ENCODE data around the gene LCOR.

The LCOR gene

DNA sequence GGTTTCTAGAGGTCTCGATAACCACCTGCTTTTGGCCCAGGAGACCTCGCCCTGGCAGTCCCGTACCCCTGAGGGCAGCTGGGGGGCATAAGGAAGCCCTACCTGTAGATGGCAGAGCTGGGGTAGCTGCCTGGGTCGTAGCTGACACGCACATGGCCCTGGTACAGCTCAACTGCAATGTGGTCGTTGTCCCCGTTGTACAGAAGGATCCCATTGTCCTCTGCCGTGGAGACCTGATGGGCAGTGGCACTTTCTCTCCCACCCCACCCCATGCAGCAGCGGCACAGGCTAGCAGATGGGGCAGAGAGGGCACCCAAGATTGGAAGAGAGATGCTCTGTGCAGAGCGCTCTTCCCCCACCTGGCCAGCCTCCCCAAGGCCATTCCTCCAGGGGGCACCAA is 172.5 kb downstream of the LCOR start:
- TF ChIP-seq RARB (CRISPR knock-in tag; IDR thresholded peaks at IDR 0.05): no peak
- TF ChIP-seq ZFP3 (CRISPR knock-in tag; IDR thresholded peaks at IDR 0.05): no peak
- no peak for TF ChIP-seq ZNF70 (CRISPR knock-in tag; IDR thresholded peaks at IDR 0.05)
- no peak for TF ChIP-seq TOX (CRISPR knock-in tag; IDR thresholded peaks at IDR 0.05; ENCODE audit: borderline replicate concordance)
- no peak for TF ChIP-seq ZFP30 (CRISPR knock-in tag; IDR thresholded peaks at IDR 0.05)
- TF ChIP-seq BACH2 (CRISPR knock-in tag; IDR thresholded peaks at IDR 0.05; ENCODE audit: borderline replicate concordance): no peak
- no peak for TF ChIP-seq PPARA (CRISPR knock-in tag; IDR thresholded peaks at IDR 0.05; ENCODE audit: borderline replicate concordance)
- TF ChIP-seq ESRRG (CRISPR knock-in tag; IDR thresholded peaks at IDR 0.05): no peak
- no peak for TF ChIP-seq ZC3H10 (CRISPR knock-in tag; IDR thresholded peaks at IDR 0.05)
- TF ChIP-seq, protein P1, sequence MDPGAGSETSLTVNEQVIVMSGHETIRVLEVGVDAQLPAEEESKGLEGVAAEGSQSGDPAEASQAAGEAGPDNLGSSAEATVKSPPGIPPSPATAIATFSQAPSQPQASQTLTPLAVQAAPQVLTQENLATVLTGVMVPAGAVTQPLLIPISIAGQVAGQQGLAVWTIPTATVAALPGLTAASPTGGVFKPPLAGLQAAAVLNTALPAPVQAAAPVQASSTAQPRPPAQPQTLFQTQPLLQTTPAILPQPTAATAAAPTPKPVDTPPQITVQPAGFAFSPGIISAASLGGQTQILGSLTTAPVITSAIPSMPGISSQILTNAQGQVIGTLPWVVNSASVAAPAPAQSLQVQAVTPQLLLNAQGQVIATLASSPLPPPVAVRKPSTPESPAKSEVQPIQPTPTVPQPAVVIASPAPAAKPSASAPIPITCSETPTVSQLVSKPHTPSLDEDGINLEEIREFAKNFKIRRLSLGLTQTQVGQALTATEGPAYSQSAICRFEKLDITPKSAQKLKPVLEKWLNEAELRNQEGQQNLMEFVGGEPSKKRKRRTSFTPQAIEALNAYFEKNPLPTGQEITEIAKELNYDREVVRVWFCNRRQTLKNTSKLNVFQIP (CRISPR knock-in tag; IDR thresholded peaks at IDR 0.05; ENCODE audit: borderline replicate concordance, low read depth): no peak
- TF ChIP-seq TCF4 (CRISPR knock-in tag; IDR thresholded peaks at IDR 0.05; ENCODE audit: borderline replicate concordance): no peak
- TF ChIP-seq CSDC2 (CRISPR knock-in tag; IDR thresholded peaks at IDR 0.05): no peak
- TF ChIP-seq SNAI2 (CRISPR knock-in tag; IDR thresholded peaks at IDR 0.05): no peak
- TF ChIP-seq, protein P2, sequence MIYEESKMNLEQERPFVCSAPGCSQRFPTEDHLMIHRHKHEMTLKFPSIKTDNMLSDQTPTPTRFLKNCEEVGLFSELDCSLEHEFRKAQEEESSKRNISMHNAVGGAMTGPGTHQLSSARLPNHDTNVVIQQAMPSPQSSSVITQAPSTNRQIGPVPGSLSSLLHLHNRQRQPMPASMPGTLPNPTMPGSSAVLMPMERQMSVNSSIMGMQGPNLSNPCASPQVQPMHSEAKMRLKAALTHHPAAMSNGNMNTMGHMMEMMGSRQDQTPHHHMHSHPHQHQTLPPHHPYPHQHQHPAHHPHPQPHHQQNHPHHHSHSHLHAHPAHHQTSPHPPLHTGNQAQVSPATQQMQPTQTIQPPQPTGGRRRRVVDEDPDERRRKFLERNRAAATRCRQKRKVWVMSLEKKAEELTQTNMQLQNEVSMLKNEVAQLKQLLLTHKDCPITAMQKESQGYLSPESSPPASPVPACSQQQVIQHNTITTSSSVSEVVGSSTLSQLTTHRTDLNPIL (CRISPR knock-in tag; IDR thresholded peaks at IDR 0.05; ENCODE audit: low read depth): no peak
- no peak for TF ChIP-seq ARNTL (CRISPR knock-in tag; IDR thresholded peaks at IDR 0.05; ENCODE audit: borderline replicate concordance, low read depth)
- TF ChIP-seq, protein P3, sequence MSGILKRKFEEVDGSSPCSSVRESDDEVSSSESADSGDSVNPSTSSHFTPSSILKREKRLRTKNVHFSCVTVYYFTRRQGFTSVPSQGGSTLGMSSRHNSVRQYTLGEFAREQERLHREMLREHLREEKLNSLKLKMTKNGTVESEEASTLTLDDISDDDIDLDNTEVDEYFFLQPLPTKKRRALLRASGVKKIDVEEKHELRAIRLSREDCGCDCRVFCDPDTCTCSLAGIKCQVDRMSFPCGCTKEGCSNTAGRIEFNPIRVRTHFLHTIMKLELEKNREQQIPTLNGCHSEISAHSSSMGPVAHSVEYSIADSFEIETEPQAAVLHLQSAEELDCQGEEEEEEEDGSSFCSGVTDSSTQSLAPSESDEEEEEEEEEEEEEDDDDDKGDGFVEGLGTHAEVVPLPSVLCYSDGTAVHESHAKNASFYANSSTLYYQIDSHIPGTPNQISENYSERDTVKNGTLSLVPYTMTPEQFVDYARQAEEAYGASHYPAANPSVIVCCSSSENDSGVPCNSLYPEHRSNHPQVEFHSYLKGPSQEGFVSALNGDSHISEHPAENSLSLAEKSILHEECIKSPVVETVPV (CRISPR knock-in tag; IDR thresholded peaks at IDR 0.05): no peak
- TF ChIP-seq ZNF8 (CRISPR knock-in tag; IDR thresholded peaks at IDR 0.05): no peak
- TF ChIP-seq, protein P4, sequence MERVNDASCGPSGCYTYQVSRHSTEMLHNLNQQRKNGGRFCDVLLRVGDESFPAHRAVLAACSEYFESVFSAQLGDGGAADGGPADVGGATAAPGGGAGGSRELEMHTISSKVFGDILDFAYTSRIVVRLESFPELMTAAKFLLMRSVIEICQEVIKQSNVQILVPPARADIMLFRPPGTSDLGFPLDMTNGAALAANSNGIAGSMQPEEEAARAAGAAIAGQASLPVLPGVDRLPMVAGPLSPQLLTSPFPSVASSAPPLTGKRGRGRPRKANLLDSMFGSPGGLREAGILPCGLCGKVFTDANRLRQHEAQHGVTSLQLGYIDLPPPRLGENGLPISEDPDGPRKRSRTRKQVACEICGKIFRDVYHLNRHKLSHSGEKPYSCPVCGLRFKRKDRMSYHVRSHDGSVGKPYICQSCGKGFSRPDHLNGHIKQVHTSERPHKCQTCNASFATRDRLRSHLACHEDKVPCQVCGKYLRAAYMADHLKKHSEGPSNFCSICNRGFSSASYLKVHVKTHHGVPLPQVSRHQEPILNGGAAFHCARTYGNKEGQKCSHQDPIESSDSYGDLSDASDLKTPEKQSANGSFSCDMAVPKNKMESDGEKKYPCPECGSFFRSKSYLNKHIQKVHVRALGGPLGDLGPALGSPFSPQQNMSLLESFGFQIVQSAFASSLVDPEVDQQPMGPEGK (CRISPR knock-in tag; IDR thresholded peaks at IDR 0.05; ENCODE audit: borderline replicate concordance): no peak
- no peak for ATAC-seq

DNA sequence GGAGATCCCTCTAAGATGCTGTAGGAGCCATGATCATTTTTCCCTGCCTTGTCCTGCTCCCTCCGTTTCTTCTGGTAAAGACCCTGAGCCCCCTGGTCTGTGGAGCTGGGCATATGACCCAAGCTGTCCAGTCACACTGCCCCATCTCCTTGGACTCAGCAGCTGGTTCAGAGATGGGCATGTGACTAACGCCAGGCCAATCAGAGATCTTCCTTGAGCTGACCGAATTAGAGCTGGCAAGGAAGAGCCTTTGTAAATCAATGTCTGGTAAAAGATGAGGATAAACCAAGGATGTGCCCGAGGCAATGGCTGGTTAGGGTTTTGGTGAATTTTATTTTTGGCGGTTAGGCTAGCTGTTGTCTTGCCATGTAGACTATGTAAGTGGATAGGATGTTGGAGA is 173.3 kb downstream of the LCOR start:
- TF ChIP-seq OSR1 (CRISPR knock-in tag; IDR thresholded peaks at IDR 0.05): no peak
- TF ChIP-seq GLIS3 (CRISPR knock-in tag; IDR thresholded peaks at IDR 0.05): no peak
- TF ChIP-seq, protein P4 (CRISPR knock-in tag; IDR thresholded peaks at IDR 0.05; ENCODE audit: borderline replicate concordance): no peak
- TF ChIP-seq SNAI2 (CRISPR knock-in tag; IDR thresholded peaks at IDR 0.05): no peak
- no peak for TF ChIP-seq ARNTL (CRISPR knock-in tag; IDR thresholded peaks at IDR 0.05; ENCODE audit: borderline replicate concordance, low read depth)
- TF ChIP-seq, protein P2 (CRISPR knock-in tag; IDR thresholded peaks at IDR 0.05; ENCODE audit: low read depth): no peak
- TF ChIP-seq ZC3H10 (CRISPR knock-in tag; IDR thresholded peaks at IDR 0.05): no peak
- ATAC-seq: no peak

DNA sequence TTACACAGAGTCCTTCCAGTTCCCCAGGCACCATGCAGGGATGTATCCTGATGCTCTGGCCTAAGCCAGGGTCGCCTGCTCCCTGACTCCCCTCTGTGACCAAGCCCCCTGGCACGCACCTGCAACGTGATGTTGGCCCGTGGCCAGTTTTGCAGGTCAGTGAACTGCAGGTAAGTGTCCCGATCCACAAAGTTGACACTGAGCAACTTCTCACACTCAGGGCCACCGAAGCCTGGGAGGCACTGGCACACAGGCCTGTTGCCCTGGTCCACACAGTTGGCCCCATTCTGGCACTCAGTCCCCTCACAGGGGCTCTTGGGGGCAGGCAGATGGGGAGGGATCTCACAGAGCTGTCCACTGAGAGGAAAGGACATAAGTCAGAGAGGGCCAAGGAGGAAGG is 174.3 kb downstream of the LCOR start:
- no peak for ATAC-seq
- TF ChIP-seq, protein P4 (CRISPR knock-in tag; IDR thresholded peaks at IDR 0.05; ENCODE audit: borderline replicate concordance): no peak
- TF ChIP-seq TCF4 (CRISPR knock-in tag; IDR thresholded peaks at IDR 0.05; ENCODE audit: borderline replicate concordance): no peak
- TF ChIP-seq, protein P1 (CRISPR knock-in tag; IDR thresholded peaks at IDR 0.05; ENCODE audit: borderline replicate concordance, low read depth): no peak
- TF ChIP-seq ZNF8 (CRISPR knock-in tag; IDR thresholded peaks at IDR 0.05): no peak
- no peak for TF ChIP-seq ISL1 (CRISPR knock-in tag; IDR thresholded peaks at IDR 0.05)
- TF ChIP-seq ARNTL (CRISPR knock-in tag; IDR thresholded peaks at IDR 0.05; ENCODE audit: borderline replicate concordance, low read depth): no peak
- TF ChIP-seq TOX (CRISPR knock-in tag; IDR thresholded peaks at IDR 0.05; ENCODE audit: borderline replicate concordance): no peak
- TF ChIP-seq RARB (CRISPR knock-in tag; IDR thresholded peaks at IDR 0.05): no peak
- TF ChIP-seq ZNF70 (CRISPR knock-in tag; IDR thresholded peaks at IDR 0.05): no peak
- TF ChIP-seq GLIS3 (CRISPR knock-in tag; IDR thresholded peaks at IDR 0.05): no peak
- no peak for TF ChIP-seq ZC3H10 (CRISPR knock-in tag; IDR thresholded peaks at IDR 0.05)
- TF ChIP-seq SNAI2 (CRISPR knock-in tag; IDR thresholded peaks at IDR 0.05): no peak
- TF ChIP-seq, protein P2 (CRISPR knock-in tag; IDR thresholded peaks at IDR 0.05; ENCODE audit: low read depth): no peak
- no peak for TF ChIP-seq ESRRG (CRISPR knock-in tag; IDR thresholded peaks at IDR 0.05)
- TF ChIP-seq PPARA (CRISPR knock-in tag; IDR thresholded peaks at IDR 0.05; ENCODE audit: borderline replicate concordance): no peak

Measured in SK-N-SH treated with all-trans-retinoic acid at 6 μM for 48 hours (cell line).